ENCODE measurements around the gene GMDS.

Gene GMDS

GRCh38 chr6:1885576-1886011 lies 359.8 kb downstream of the GMDS start:
- in situ Hi-C loops (cut with HindIII; ENCODE audit: low sequenced_read_pairs) = no loop called here

GRCh38 chr6:1884313-1884712 lies 361.1 kb downstream of the GMDS start:
- in situ Hi-C loops (cut with HindIII; ENCODE audit: low sequenced_read_pairs) = no loop called here

GRCh38 chr6:1878330-1878729 lies 367.1 kb downstream of the GMDS start:
- in situ Hi-C loops (cut with HindIII; ENCODE audit: low sequenced_read_pairs) = no loop called here

GRCh38 chr6:1873781-1874180 lies 371.6 kb downstream of the GMDS start:
- in situ Hi-C loops (cut with HindIII; ENCODE audit: low sequenced_read_pairs) = no loop called here

- in situ Hi-C loops (cut with HindIII; ENCODE audit: low sequenced_read_pairs) = no loop called here
These were observed 372.7 kb downstream of the GMDS start for GRCh38 chr6:1872649-1873131.

GRCh38 chr6:1871724-1872315 lies 373.6 kb downstream of the GMDS start:
- in situ Hi-C loops (cut with HindIII; ENCODE audit: low sequenced_read_pairs) = no loop called here

GRCh38 chr6:1870932-1871331 lies 374.5 kb downstream of the GMDS start:
- in situ Hi-C loops (cut with HindIII; ENCODE audit: low sequenced_read_pairs) = no loop called here

GRCh38 chr6:1870251-1870650 lies 375.2 kb downstream of the GMDS start:
- in situ Hi-C loops (cut with HindIII; ENCODE audit: low sequenced_read_pairs) = no loop called here

GRCh38 chr6:1869769-1870168 lies 375.6 kb downstream of the GMDS start:
- in situ Hi-C loops (cut with HindIII; ENCODE audit: low sequenced_read_pairs) = no loop called here

- in situ Hi-C loops (cut with HindIII; ENCODE audit: low sequenced_read_pairs) = no loop called here
These were observed 376.1 kb downstream of the GMDS start for GRCh38 chr6:1869308-1869707.

GRCh38 chr6:1868561-1869261 lies 376.7 kb downstream of the GMDS start:
- in situ Hi-C loops (cut with HindIII; ENCODE audit: low sequenced_read_pairs) = no loop called here

- in situ Hi-C loops (cut with HindIII; ENCODE audit: low sequenced_read_pairs) = no loop called here
These were observed 378.2 kb downstream of the GMDS start for GRCh38 chr6:1867197-1867596.

GRCh38 chr6:1865585-1865984 lies 379.8 kb downstream of the GMDS start:
- in situ Hi-C loops (cut with HindIII; ENCODE audit: low sequenced_read_pairs) = no loop called here

- in situ Hi-C loops (cut with HindIII; ENCODE audit: low sequenced_read_pairs) = no loop called here
These were observed 380.9 kb downstream of the GMDS start for GRCh38 chr6:1864496-1864895.

- in situ Hi-C loops (cut with HindIII; ENCODE audit: low sequenced_read_pairs) = no loop called here
These were observed 383.0 kb downstream of the GMDS start for GRCh38 chr6:1862411-1862810.

- in situ Hi-C loops (cut with HindIII; ENCODE audit: low sequenced_read_pairs) = no loop called here
These were observed 384.6 kb downstream of the GMDS start for GRCh38 chr6:1860756-1861348.

- in situ Hi-C loops (cut with HindIII; ENCODE audit: low sequenced_read_pairs) = no loop called here
These were observed 386.5 kb downstream of the GMDS start for GRCh38 chr6:1858859-1859258.

- in situ Hi-C loops (cut with HindIII; ENCODE audit: low sequenced_read_pairs) = no loop called here
These were observed 387.2 kb downstream of the GMDS start for GRCh38 chr6:1858196-1858595.

- in situ Hi-C loops (cut with HindIII; ENCODE audit: low sequenced_read_pairs) = no loop called here
These were observed 389.0 kb downstream of the GMDS start for GRCh38 chr6:1856381-1856780.

- in situ Hi-C loops (cut with HindIII; ENCODE audit: low sequenced_read_pairs) = no loop called here
These were observed 389.5 kb downstream of the GMDS start for GRCh38 chr6:1855890-1856289.

- in situ Hi-C loops (cut with HindIII; ENCODE audit: low sequenced_read_pairs) = no loop called here
These were observed 391.1 kb downstream of the GMDS start for GRCh38 chr6:1854296-1854695.

- in situ Hi-C loops (cut with HindIII; ENCODE audit: low sequenced_read_pairs) = no loop called here
These were observed 391.6 kb downstream of the GMDS start for GRCh38 chr6:1853761-1854160.

All from endothelial cell of hepatic sinusoid (primary cell).